Measurements from ENCODE around the gene SCIN.
"Not testable (repeated sequence)": the region's sequence is repeated elsewhere in the genome, so short reads cannot be mapped to it uniquely, and the experiment has no call there.

SCIN gene

DNA sequence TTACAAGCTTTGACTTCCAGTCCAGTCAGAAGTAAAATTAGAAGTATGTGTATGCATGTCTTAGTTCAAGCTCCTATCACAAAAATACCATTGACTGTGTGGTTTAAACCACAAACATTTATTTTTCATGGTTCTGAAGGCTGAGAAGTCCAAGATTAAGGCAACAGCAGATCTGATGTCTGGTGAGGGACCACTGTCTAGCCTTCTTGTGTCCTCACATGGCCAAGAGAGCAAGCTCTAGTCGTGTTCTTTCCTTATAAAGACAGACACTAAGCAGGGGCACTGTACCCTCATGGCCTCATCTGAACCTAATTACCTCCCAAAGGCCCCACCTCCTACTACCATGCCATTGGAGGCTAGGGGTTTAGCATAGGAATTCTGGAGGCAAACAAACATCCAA, 75.6 kb downstream of the SCIN start:
- no peaks in the 10 kb centered on the region for H3K27me3 Mint-ChIP-seq
- no peaks in the 10 kb centered on the region for H3K4me1 Mint-ChIP-seq
- ATAC-seq (no peak), DNase-seq (no peak)
- no peak overlapping the region for H3K4me3 Mint-ChIP-seq
- H3K27ac Mint-ChIP-seq: no peak overlapping the region
- no peaks in the 10 kb centered on the region for H3K9me3 Mint-ChIP-seq

DNA sequence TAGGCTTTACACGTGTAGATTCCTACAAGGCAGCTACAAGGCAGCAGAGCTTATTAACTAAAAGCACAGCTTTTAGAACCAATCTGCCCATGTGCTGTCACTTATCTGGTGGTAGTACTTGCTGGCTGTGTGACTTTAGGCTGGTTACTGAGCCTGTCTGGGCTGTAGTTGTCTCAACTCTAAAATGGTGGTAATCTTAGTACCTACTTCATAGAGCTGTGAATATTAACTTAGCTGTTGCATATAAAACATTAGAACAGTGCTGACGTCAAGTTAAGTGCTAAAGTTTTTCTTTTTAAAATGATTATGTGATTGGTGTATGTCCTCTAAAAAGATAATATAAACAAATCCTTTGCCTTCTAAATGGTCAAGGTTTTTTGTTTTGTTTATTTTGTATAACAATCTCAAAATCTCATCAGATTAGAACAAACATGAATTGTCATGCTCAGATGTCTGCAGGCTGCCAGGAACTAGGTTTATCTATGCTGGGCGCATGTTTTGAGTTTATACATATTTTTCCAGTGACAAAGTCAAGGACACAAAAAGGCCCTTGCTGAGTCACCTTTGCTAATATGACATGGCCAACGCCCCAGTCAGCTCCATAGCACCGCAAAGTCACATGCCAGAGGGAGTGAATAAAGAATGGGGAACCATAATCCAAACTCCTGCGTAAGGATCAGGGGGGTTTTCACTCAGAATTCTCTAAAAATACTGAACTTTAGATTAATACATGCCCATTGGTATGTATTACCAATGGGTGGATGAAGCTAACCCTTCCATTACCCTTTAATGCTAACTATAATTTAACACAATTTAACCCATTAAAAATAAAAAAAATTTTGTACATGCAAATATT, 77.1 kb downstream of the SCIN start:
- ATAC-seq (no peak), DNase-seq (no peak)
- H3K4me1 Mint-ChIP-seq: no peaks in the 10 kb centered on the region
- no peaks in the 10 kb centered on the region for H3K27me3 Mint-ChIP-seq
- H3K27ac Mint-ChIP-seq: no peak overlapping the region
- no peak overlapping the region for H3K4me3 Mint-ChIP-seq
- no peaks in the 10 kb centered on the region for H3K9me3 Mint-ChIP-seq

DNA sequence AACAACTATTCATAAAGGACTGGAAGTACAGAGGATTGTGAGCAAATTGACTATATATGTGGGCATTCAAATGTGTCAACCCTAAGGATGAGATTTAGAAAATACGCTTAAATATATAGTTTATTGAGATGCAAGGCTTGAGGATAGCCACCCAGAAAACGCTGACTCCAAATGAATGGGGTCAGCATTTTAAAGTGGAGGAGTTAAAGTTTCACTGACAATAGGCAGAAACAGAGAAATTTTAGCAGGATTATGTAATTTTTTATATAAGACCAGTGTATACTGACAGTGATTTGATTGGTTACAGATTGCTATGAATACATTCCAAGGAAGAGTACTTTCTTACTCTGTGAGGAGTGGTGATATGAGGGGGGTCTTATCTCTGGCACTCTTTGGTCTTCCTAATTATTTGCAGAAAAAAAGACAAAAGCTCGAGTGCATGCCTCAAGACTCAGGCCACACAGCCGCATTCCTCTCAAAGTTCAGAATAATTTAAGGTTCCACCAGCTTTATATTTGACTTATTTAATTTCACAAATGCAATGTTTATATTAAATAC, 78.3 kb downstream of the SCIN start:
- Mint-ChIP-seq H3K27ac (peak overlapping the region in 1 of 2 donors; percentile 67), H3K9me3 (no peaks in the 10 kb centered on the region), H3K4me1 (no peaks in the 10 kb centered on the region), H3K4me3 (no peak overlapping the region), H3K27me3 (no peaks in the 10 kb centered on the region)
- DNase-seq (no peak), ATAC-seq (no peak)

DNA sequence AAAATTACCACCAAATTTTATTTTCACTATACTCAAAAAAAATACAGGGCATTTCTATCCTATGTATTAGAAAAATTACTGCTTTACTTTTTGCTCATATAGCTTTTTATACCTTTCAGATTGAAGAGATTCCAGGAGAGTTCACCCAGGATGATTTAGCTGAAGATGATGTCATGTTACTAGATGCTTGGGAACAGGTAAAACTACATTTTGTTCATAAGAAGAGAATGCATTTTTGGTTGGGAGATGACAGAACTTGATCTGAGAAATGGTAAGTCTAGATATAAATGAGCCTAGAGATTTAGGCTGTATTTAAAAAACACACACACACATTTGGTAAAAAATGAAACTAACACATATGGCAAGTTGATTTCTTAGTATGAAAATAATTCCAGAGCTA, 78.8 kb downstream of the SCIN start:
- Mint-ChIP-seq H3K27ac (no peak overlapping the region), H3K4me3 (no peak overlapping the region), H3K27me3 (no peaks in the 10 kb centered on the region), H3K9me3 (no peaks in the 10 kb centered on the region), H3K4me1 (no peaks in the 10 kb centered on the region)
- no peak for ATAC-seq
- DNase-seq: no peak

DNA sequence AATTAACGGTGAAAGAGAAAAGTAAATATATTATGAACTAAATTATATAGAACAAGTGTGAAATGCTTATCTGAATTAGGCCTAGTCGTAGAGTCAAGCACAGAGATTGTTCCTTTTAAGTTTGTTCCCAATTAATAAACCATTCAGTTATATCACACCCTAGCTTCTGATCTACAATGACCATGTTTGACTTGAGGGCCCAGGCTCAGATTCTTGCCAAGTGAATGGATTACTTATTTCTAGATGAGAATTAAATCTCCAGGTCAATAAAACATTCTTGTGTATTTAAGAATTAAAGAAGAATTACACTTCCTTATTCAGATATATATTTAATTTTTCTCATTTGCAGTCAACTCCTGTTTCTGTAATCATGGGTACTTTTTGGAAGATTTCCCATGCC, 79.6 kb downstream of the SCIN start:
- Mint-ChIP-seq H3K27ac (no peak overlapping the region), H3K27me3 (no peaks in the 10 kb centered on the region), H3K4me1 (no peaks in the 10 kb centered on the region), H3K4me3 (no peak overlapping the region), H3K9me3 (no peaks in the 10 kb centered on the region)
- DNase-seq (no peak), ATAC-seq (no peak)

DNA sequence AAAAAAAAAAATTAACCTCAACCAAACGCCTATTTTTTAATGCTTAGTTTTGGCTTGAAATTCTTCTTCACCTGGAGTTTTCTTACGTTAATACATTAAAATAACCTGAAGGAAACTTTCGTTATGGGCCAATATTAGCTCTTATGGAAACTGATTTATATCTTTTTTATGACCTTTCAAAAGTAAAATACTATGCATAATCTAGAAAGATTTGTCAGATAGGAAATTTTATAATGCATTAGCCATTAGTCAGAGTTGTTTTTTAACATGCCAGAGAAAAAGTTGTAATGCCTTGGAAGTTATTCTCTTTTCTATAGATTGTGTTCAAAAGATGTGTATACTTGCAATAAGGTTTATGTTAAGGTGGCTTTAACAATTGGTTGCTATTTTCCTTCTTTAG, 82.6 kb downstream of the SCIN start:
- Mint-ChIP-seq H3K27ac (no peak overlapping the region), H3K4me3 (no peak overlapping the region), H3K9me3 (no peaks in the 10 kb centered on the region), H3K4me1 (no peaks in the 10 kb centered on the region), H3K27me3 (no peaks in the 10 kb centered on the region)
- ATAC-seq (no peak), DNase-seq (no peak)

DNA sequence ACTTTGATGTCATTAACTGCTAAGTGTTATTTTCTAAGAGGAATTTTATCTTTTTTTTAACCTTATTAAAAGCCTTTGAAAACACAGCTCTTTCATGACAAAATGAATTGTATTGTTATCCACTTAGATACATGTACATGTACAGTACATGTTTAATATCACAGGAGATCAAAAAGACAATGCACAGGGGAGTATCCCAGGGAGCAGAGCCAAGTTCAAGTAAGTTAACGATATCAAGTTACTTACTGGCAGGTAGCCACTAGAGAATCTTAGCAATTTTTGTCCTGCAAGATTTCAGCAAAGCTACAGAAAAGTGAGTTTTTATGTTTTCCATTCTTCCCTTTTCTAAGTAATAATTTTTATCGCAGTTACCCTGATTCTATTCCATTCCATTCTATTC, 83.0 kb downstream of the SCIN start:
- ATAC-seq: no peak
- Mint-ChIP-seq H3K4me1 (no peaks in the 10 kb centered on the region), H3K27me3 (no peaks in the 10 kb centered on the region), H3K27ac (no peak overlapping the region), H3K9me3 (no peaks in the 10 kb centered on the region), H3K4me3 (no peak overlapping the region)
- no peak for DNase-seq

DNA sequence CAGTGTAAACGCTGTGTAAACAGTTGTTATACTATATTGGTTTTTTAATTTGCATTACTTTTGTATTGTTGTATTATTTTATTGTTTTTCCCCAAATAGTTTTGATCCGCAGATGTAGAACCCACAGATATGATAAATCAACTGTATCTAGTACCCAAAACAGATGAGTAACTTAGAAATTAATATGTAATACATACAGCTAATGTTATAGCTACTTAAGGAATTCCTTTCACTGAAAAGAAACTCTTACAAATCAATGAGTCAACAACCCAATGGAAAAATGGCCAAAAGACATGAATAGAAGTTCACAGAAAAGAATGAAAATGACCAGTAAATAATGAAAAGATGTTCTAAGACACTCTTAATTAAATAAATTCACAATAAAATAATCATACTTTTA, 84.6 kb downstream of the SCIN start:
- no peaks in the 10 kb centered on the region for H3K9me3 Mint-ChIP-seq
- ATAC-seq: no peak
- H3K27me3 Mint-ChIP-seq: no peaks in the 10 kb centered on the region
- H3K27ac Mint-ChIP-seq: no peak overlapping the region
- H3K4me3 Mint-ChIP-seq: no peak overlapping the region
- DNase-seq: no peak
- H3K4me1 Mint-ChIP-seq: no peaks in the 10 kb centered on the region

DNA sequence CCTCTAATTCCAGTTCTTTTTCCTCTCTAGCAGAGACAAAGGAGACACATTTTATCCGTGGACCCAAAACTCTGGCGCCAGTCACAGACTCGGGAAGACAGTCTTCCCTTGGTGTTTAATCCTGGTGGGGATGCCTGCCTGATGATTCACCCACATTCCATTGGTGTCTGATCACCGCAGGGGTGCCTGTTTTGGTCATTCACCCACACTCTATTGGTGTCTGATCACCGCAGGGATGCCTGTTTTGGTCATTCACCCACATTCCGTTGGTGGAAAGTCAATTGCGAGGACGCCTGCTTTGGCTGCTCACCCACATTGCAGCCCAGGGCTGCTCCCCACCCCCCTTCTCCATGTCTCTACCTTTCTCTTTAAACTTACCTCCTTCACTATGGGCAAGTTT, 89.9 kb downstream of the SCIN start:
- not testable (repeated sequence) for H3K27me3 Mint-ChIP-seq, H3K4me3 Mint-ChIP-seq, DNase-seq, ATAC-seq, H3K9me3 Mint-ChIP-seq, H3K4me1 Mint-ChIP-seq, H3K27ac Mint-ChIP-seq

DNA sequence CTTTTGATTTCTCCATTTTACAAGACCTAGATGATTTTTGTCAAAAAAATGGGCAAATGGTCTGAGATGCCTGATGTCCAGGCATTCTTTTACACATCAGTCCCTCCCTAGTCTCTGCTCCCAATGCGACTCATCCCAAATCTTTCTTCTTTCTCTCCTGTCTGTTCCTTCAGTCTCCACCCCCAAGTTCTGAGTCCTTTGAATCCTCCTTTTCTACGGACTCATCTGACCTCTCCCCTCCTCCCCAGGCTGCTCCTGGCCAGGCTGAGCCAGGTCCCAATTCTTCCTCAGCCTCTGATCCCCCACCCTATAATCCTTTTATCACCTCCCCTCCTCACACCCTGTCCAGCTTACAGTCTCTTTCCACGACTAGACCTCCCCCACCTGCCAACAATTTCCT, 90.5 kb downstream of the SCIN start:
- ATAC-seq, H3K27me3 Mint-ChIP-seq, H3K4me1 Mint-ChIP-seq, DNase-seq, H3K9me3 Mint-ChIP-seq, H3K4me3 Mint-ChIP-seq, H3K27ac Mint-ChIP-seq: not testable (repeated sequence)

DNA sequence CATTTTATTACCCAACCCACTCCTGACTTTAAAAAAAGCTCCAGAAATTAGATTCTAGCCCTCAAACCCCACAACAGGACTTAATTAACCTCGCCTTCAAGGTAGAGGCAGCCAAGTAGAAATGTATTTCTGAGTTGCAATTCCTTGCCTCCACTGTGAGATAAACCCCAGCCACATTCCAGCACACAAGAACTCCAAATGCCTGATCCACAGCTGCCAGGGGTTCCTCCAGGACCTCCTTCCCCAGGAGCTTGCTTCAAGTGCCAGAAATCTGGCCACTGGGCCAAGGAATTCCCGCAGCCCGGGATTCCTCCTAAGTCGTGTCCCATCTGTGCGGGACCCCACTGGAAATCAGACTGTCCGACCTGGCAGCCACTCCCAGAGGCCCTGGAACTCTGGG, 91.1 kb downstream of the SCIN start:
- Mint-ChIP-seq H3K27me3 (no peaks in the 10 kb centered on the region), H3K4me1 (no peaks in the 10 kb centered on the region), H3K9me3 (no peaks in the 10 kb centered on the region), H3K4me3 (no peak overlapping the region), H3K27ac (no peak overlapping the region)
- ATAC-seq (no peak), DNase-seq (no peak)

DNA sequence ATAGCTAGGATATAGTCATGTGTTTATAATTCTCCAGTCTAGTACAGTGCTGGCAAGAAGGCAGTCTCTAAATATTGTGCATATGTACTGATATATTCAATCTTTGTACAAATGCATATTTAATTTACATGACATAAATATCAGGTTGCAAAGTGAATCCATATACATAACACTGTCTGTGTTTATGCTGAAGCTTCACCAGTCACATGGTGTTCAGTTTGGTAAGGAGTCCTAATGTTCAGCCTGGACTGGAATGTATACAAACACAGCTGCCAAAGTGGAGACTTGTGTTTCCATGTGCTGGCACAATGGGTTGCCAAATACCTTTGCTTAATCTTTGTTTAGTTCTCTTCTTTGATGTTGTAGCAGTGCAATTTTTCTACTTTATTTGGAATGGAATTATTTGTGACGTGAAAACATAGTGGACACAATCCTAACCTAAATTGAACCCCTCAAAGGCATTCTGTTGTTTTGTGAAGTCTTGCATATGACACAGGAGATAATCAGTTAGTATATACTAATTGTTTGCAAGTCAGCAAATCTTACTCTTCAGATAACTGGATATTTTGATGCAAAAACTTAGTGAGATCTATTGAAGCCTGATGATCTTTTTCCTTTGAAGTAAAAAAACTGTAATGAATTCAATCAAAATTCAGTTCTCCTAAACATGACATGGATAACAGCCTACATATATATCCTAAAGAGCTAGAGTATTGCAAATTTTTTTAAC, 99.6 kb downstream of the SCIN start:
- no peak overlapping the region for H3K4me3 Mint-ChIP-seq
- H3K27ac Mint-ChIP-seq: no peak overlapping the region
- no peak for ATAC-seq

DNA sequence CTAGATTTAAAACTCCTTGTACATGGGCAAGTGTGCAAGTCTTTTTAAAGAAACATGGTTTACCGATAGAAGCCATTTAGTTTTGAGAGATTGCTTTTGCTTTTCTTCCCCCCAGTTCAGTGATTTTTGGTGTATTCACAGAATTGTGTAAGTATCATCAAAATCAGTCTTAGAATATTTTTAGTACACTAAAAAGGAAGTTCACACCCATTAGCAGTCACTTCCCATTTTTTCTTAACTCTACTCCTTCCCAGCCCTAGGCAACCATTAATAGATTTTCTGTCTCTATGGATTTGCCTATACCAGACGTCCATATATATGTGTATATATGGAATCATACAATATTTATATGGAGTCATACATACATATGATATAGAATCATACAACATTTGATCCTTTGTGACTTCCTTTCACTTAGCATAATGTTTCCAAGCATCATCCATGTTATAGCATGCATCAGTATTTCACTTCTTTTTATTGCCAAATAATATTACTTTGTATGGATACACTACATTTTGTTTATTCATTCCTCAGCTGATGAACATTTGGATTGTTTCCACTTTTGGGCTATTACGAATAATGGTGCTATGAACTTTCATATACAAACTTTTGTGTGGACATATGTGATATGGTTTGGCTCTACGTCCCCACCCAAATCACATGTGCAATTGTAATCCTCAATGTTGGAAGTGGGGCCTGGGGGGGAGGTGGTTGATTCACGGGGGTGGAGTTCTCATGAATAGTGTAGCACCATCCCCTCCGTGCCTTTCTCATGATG, 100.4 kb downstream of the SCIN start:
- H3K4me3 Mint-ChIP-seq: no peak overlapping the region

More for the DNA sequence above, 99.6 kb downstream of the SCIN start:
- H3K4me1 Mint-ChIP-seq: peaks cover 5% of the 10 kb centered on the region
- H3K27me3 Mint-ChIP-seq: no peaks in the 10 kb centered on the region
- no peaks in the 10 kb centered on the region for H3K9me3 Mint-ChIP-seq
- DNase-seq: no peak

DNA sequence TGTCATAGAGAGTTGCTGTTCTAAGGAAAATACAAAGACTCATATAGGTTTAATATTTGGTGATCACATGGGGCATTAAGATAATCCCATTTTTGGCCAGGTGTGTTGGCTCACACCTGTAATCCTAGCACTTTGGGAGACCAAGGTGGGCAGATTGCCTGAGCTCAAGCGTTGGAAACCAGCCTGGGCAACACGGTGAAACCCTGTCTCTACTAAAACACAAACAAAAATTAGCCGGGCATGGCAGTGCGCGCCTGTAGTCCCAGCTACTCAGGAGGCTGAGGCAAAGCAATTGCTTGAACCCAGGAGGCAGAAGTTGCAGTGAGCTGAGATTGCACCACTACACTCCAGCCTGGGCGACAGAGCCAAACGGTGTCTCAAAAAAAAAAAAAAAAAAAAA, 102.9 kb downstream of the SCIN start:
- H3K4me1 Mint-ChIP-seq: not testable (repeated sequence)

More for the DNA sequence above, 100.4 kb downstream of the SCIN start:
- no peak overlapping the region for H3K27ac Mint-ChIP-seq
- no peaks in the 10 kb centered on the region for H3K27me3 Mint-ChIP-seq
- no peak for DNase-seq
- no peaks in the 10 kb centered on the region for H3K9me3 Mint-ChIP-seq
- ATAC-seq: no peak
- H3K4me1 Mint-ChIP-seq: peaks cover 8% of the 10 kb centered on the region

DNA sequence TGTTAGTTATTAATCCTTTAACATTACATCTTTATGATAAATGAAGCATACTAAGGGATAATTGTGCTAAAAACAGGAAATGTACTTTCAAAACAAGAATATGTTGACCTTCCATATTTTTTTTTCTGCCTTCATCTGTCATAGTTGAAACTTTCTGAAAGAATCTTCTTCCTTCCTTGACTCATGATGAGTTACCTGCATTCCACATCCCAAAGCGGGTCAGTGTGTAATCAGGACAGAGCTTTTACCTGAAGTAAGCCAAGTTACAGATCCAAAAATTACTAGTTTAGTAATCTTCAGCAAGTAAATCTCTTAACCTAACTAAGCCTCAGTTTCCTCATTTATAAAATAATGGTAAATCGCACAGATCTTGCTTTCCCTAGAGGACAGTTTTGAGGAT, 103.5 kb downstream of the SCIN start:
- H3K4me1 Mint-ChIP-seq: peaks cover 8% of the 10 kb centered on the region
- ATAC-seq: no peak
- DNase-seq: no peak
- H3K9me3 Mint-ChIP-seq: no peaks in the 10 kb centered on the region
- no peak overlapping the region for H3K4me3 Mint-ChIP-seq
- no peaks in the 10 kb centered on the region for H3K27me3 Mint-ChIP-seq
- H3K27ac Mint-ChIP-seq: no peak overlapping the region

More for the DNA sequence above, 102.9 kb downstream of the SCIN start:
- not testable (repeated sequence) for DNase-seq, ATAC-seq, H3K4me3 Mint-ChIP-seq, H3K9me3 Mint-ChIP-seq, H3K27ac Mint-ChIP-seq, H3K27me3 Mint-ChIP-seq
